ENCODE results near the gene NSG1.

NSG1 gene

GRCh38 chr4:4396628-4397440, 9.9 kb downstream of the NSG1 start:
- no peak for DNase-seq

GRCh38 chr4:4397441-4397819, 10.5 kb downstream of the NSG1 start:
- no peak for DNase-seq

- no peak for DNase-seq
These were observed 11.5 kb downstream of the NSG1 start for GRCh38 chr4:4398430-4398829.

- no peak for DNase-seq
These were observed 14.1 kb downstream of the NSG1 start for GRCh38 chr4:4401036-4401435.

- no peak for DNase-seq
These were observed 16.1 kb downstream of the NSG1 start for GRCh38 chr4:4402966-4403365.

- no peak for DNase-seq
These were observed 18.6 kb downstream of the NSG1 start for GRCh38 chr4:4405358-4405962.

GRCh38 chr4:4406455-4407298, 19.8 kb downstream of the NSG1 start:
- DNase-seq = no peak

- no peak for DNase-seq
These were observed 20.6 kb downstream of the NSG1 start for GRCh38 chr4:4407299-4408131.

GRCh38 chr4:4408132-4408523, 21.2 kb downstream of the NSG1 start:
- no peak for DNase-seq

GRCh38 chr4:4408576-4409335, 21.9 kb downstream of the NSG1 start:
- DNase-seq = no peak

- no peak for DNase-seq
These were observed 22.7 kb downstream of the NSG1 start for GRCh38 chr4:4409416-4410115.

- no peak for DNase-seq
These were observed 23.4 kb downstream of the NSG1 start for GRCh38 chr4:4410271-4410670.

- DNase-seq = no peak
These were observed 25.0 kb downstream of the NSG1 start for GRCh38 chr4:4411906-4412305.

GRCh38 chr4:4412641-4413372, 25.9 kb downstream of the NSG1 start:
- no peak for DNase-seq

- no peak for DNase-seq
These were observed 26.4 kb downstream of the NSG1 start for GRCh38 chr4:4413373-4413725.

- no peak for DNase-seq
These were observed 26.9 kb downstream of the NSG1 start for GRCh38 chr4:4413806-4414205.

GRCh38 chr4:4415107-4415805, 28.4 kb downstream of the NSG1 start:
- DNase-seq = no peak

- no peak for DNase-seq
These were observed 29.2 kb downstream of the NSG1 start for GRCh38 chr4:4415806-4416805.

GRCh38 chr4:4416981-4417380, 30.1 kb downstream of the NSG1 start:
- no peak for DNase-seq
